Colonic mucosa (tissue), 4 donors: ENCODE measurements around the gene NBEAL2. TPM values are rescaled to one million over a fixed set of nuclear protein-coding genes. Genes with fewer than 3 reads are reported as not detected.

Experiments
- DNase-seq: peaks from one replicate; pipeline ENCODE4 v3.0.0-alpha.2; 2020
- H3K27ac ChIP-seq: fragments of 200-600 bp; one replicate; pipeline ENCODE4 v1.8.0; 2021
- H3K27me3 ChIP-seq: fragments of 200-600 bp; one replicate; pipeline ENCODE4 v1.8.0; 2021
- H3K36me3 ChIP-seq: fragments of 200-600 bp; one replicate; pipeline ENCODE4 v1.8.0; 2021
- H3K4me1 ChIP-seq: fragments of 200-600 bp; one replicate; pipeline ENCODE4 v1.8.0; 2021; ENCODE audit warnings: mild to moderate bottlenecking
- H3K4me3 ChIP-seq: fragments of 200-600 bp; one replicate; pipeline ENCODE4 v1.8.0; 2021
- H3K9ac ChIP-seq, 2 donors: one replicate each; pipeline ENCODE4 v1.7.0; 2013; ENCODE audit warnings: control low read depth in 2 of 2, low read depth in 2 of 2, low read length in 2 of 2
- H3K9me3 ChIP-seq: fragments of 200-600 bp; one replicate; pipeline ENCODE4 v1.8.0; 2021
- intact Hi-C: fragments of 100-400 bp; cut with DNase I; formaldehyde crosslinking; loops from one replicate; pipeline ENCODE4 v1.14.1; 2022
- total RNA-seq, 2 donors: library from RNA; stranded (reverse); fragmentation: NEBNext Ultra II Directional in 1 of 2; extraction: Animal tissue kit (Norgen Biotek cat#: 25700) in 1 of 2; gene quantifications; one replicate each; pipeline ENCODE4 v1.2.1, GENCODE V29; 2021
- TF ChIP-seq, protein P1 (sequence below): fragments of 200-600 bp; IDR thresholded peaks from one replicate; pipeline ENCODE4 v1.8.0; 2022; ENCODE audit warnings: antibody characterized with exemption, mild to moderate bottlenecking
- donor health status: healthy.
- donor health status: DM: no; HTN: no; CAD: no.
- donor health status: DM: no; HTN: no; CAD: no.

NBEAL2 gene
- total RNA-seq, 2 donors from 2014 or later = 40.9 to 106 TPM

DNA sequence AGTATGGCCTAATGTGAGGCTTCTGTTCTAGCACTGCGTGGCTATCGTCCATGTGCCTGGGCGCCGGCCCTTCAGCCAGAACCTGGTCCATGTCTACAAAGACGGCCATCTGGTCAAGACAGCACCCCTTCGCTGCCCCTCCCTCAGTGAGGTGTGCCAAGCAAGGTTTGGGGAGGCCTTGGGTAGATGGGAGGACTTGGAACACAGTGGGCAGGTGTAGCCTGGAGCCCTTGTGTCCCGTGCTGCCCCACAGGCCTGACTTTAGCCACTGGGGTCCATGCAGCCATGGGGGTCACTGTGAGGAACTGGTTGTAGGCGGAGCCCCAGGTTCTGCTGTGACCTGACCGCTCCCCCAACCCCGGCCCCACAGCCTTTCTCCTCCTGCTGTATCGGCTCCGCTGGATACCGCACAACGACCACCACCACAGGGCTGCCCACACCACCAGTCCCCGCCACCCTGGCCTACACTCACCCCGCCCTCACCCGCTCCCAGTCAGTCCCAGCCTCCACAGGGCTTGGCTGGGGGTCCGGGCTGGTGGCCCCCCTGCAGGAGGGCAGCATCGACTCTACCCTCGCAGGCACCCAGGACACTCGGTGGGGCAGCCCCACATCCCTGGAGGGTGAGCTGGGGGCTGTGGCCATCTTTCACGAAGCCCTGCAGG, 16.6 kb downstream of the NBEAL2 start:
- no peaks in the 10 kb centered on the region for H3K27me3 ChIP-seq
- TF ChIP-seq, protein P1, sequence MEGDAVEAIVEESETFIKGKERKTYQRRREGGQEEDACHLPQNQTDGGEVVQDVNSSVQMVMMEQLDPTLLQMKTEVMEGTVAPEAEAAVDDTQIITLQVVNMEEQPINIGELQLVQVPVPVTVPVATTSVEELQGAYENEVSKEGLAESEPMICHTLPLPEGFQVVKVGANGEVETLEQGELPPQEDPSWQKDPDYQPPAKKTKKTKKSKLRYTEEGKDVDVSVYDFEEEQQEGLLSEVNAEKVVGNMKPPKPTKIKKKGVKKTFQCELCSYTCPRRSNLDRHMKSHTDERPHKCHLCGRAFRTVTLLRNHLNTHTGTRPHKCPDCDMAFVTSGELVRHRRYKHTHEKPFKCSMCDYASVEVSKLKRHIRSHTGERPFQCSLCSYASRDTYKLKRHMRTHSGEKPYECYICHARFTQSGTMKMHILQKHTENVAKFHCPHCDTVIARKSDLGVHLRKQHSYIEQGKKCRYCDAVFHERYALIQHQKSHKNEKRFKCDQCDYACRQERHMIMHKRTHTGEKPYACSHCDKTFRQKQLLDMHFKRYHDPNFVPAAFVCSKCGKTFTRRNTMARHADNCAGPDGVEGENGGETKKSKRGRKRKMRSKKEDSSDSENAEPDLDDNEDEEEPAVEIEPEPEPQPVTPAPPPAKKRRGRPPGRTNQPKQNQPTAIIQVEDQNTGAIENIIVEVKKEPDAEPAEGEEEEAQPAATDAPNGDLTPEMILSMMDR = no peak
- no peak overlapping the region for H3K27ac ChIP-seq
- no peaks in the 10 kb centered on the region for H3K4me1 ChIP-seq
- H3K9ac ChIP-seq = no peak overlapping the region
- DNase-seq = no peak
- peaks cover 6% of the 10 kb centered on the region for H3K36me3 ChIP-seq
- intact Hi-C loops = loop anchor here (5.0 kb wide), 1 partner anchor 289 kb away; no protein-coding TSS in a partner anchor
- H3K4me3 ChIP-seq = no peak overlapping the region
- H3K9me3 ChIP-seq = no peaks in the 10 kb centered on the region

DNA sequence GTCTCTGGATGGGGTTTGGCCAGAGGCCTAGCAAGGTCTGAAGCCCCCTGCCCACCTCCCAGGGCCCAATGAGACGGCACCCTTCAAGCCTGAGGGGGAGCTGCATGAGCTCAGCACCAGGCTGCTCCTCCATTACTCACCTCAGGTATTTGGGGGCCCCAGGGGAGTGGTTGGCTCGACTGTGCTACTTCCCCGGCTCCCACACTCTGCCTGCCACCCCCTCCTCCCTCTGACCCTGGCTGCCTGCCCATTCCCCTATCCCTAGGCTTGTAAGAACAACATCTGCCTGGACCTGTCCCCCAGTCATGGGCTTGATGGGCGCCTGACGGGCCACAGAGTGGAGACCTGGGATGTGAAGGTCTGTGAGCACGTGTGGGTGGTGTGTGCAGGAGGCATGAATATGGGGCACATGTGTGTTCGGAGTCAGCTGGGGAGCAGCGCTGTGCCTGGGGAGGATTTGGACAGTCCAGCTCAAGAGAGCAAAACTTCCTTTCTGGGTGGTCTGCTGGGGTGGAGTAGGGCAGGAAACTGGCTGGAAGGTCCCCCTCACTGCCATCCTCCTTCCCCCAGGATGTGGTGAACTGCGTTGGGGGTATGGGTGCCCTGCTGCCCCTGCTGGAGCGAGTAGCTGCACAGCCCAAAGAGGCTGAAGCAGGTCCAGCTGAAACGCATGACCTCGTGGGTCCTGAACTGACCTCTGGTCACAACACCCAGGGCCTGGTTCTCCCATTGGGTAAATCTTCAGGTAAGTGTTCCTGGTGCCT, 17.4 kb downstream of the NBEAL2 start:
- Histone ChIP-seq H3K36me3 (peaks cover 12% of the 10 kb centered on the region), H3K4me3 (no peak overlapping the region), H3K9me3 (no peaks in the 10 kb centered on the region), H3K9ac (no peak overlapping the region), H3K27ac (no peak overlapping the region), H3K4me1 (no peaks in the 10 kb centered on the region), H3K27me3 (no peaks in the 10 kb centered on the region)
- intact Hi-C loops = loop anchor here (5.0 kb wide), 1 partner anchor 290 kb away; no protein-coding TSS in a partner anchor
- TF ChIP-seq, protein P1 = no peak
- no peak for DNase-seq

DNA sequence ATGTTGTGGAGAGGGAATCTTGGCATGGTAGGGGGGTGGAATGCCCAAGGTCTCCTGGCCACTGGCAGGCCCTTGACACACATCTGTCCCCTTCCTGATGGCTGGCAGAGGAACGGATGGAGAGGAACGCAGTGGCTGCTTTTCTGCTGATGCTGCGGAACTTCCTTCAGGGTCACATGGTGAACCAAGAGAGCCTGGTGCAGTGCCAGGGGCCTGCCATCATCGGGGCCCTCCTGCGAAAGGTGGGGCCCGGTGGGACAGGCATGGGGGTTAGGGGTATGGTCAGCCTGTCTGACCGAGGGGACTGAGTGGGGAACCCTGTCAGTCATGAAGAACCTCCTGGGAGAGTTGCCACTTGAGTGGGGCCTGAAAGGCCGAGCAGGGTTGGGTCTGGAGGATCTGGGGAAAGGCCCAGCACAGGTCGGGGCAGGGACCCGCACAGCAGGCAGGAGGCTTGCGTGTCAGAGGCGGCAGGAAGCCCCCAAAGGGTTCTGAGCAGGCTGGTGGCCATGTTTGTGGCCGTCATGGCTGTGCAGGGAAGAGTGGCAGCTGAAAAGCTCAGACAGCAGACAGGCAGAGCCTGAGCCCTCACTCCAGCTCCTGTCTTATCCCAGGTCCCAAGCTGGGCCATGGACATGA, 18.1 kb downstream of the NBEAL2 start:
- no peaks in the 10 kb centered on the region for H3K27me3 ChIP-seq
- H3K27ac ChIP-seq = no peak overlapping the region
- intact Hi-C loops = loop anchor here (2.0 to 5.0 kb wide), 2 partner anchors 75 to 290 kb away; no protein-coding TSS in a partner anchor
- no peaks in the 10 kb centered on the region for H3K9me3 ChIP-seq
- H3K4me3 ChIP-seq = no peak overlapping the region
- peaks cover 18% of the 10 kb centered on the region for H3K36me3 ChIP-seq
- H3K4me1 ChIP-seq = no peaks in the 10 kb centered on the region
- TF ChIP-seq, protein P1 = no peak
- DNase-seq = no peak
- H3K9ac ChIP-seq = no peak overlapping the region

DNA sequence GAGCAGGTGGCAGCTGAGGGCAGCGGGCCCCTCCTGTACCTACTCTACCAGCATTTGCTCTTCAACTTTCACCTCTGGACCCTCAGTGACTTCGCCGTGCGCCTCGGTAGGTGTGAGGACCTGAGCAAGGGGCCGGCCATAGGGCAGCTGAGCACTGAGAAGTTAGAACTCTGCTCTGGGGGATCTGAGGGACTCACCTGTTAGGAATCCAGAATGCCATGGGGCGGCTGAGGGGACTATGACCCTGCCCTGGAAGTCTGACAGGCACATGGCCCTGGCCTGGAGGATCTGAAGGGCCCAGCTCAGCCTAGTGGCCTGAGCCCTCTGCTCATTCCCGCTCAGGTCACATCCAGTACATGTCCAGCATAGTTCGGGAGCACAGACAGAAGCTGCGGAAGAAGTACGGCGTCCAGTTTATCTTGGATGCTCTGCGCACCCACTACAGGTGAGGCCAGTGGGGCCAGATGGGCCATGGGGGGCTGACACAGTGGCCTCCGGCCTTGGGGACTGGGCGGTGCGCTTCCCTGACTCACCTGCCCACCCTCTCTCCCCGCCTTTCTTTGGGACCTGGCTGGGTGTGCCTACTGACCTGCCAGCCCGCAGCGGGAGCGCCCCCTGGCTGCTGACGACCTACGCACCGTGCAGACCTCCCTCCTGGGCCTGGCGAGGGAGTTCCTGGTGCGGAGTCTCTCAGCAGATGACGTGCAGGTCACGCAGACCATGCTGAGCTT, 18.8 kb downstream of the NBEAL2 start:
- Histone ChIP-seq H3K27ac (no peak overlapping the region), H3K4me1 (no peaks in the 10 kb centered on the region), H3K4me3 (no peak overlapping the region), H3K27me3 (no peaks in the 10 kb centered on the region), H3K36me3 (peaks cover 18% of the 10 kb centered on the region), H3K9me3 (no peaks in the 10 kb centered on the region), H3K9ac (no peak overlapping the region)
- DNase-seq = peak; percentile 78
- TF ChIP-seq, protein P1 = peak; percentile 80
- intact Hi-C loops = loop anchor here (2.0 to 5.0 kb wide), 2 partner anchors 75 to 291 kb away; no protein-coding TSS in a partner anchor
